K562 (cell line): ENCODE data around the gene IGIP. TPM values are rescaled to one million over a fixed set of nuclear protein-coding genes. Genes with fewer than 3 reads are reported as not detected.

ENCODE experiments used
- ATAC-seq: fragments of 200-7000 bp; cut with Tn5 transposase; 3 replicates; pipeline ENCODE4 v1.9.1; 2020; ENCODE audit warnings: moderate library complexity
- BruUV-seq: library from RNA; stranded (reverse); fragments of 400-500 nt; replicated peaks from 2 replicates; lab custom pipeline; 2021; lab: Mats Ljungman, UMichigan
- CTCF ChIA-PET: fragments of 300-600 bp; formaldehyde crosslinking; extraction: SDS; loops from one replicate; lab custom pipeline; 2021; ENCODE audit warnings: low intra/inter-chr PET ratio; lab: Yijun Ruan, JAX
- POLR2A ChIA-PET: fragments of 300-600, 350-650 bp; sonication (Branson Sonifier 250); formaldehyde crosslinking; extraction: SDS; loops from one replicate; lab custom pipeline; 2021; ENCODE audit warnings: antibody characterized with exemption, inconsistent platforms; lab: Yijun Ruan, JAX
- DNase-seq, 4 experiments: peaks; one replicate each; pipeline versions ENCODE4 v3.0.0 to v3.0.0-alpha.2; 2011 to 2018; ENCODE audit warnings: low spot score in 3 of 4, mixed read lengths in 3 of 4; ENCODE audit errors: extremely low read depth in 1 of 4
- FAIRE-seq: peaks from 2 replicates; lab custom pipeline; 2011; peaks lifted over from hg19 to GRCh38; lab: Jason Lieb, UNC
- H2AFZ ChIP-seq: 2 replicates; pipeline ENCODE4 v1.6.0; 2011; ENCODE audit warnings: low read depth, low read length, control low read depth, inconsistent platforms
- H3K27ac ChIP-seq: fragments of 200-600 bp; 3 replicates; pipeline ENCODE4 v1.8.0; 2011; ENCODE audit warnings: low read depth, mild to moderate bottlenecking, control low read depth, inconsistent platforms, low read length, moderate library complexity, mixed read lengths; ENCODE audit errors: extremely low read depth
- H3K27me3 ChIP-seq, 2 experiments: fragments of 300-600 bp in 1 of 2; 2 replicates in 1 of 2; 3 replicates in 1 of 2; pipeline versions ENCODE4 v1.6.0 to v1.8.0; 2011; ENCODE audit warnings: inconsistent platforms in 2 of 2, low read length in 2 of 2, mild to moderate bottlenecking in 1 of 2, mixed read lengths in 1 of 2, moderate library complexity in 1 of 2; ENCODE audit not compliant: control insufficient read depth in 2 of 2, insufficient read depth in 2 of 2
- H3K36me3 ChIP-seq: fragments of 300-600 bp; 3 replicates; pipeline ENCODE4 v1.8.0; 2011; ENCODE audit warnings: mild to moderate bottlenecking, low read length, inconsistent platforms; ENCODE audit not compliant: control insufficient read depth, insufficient read depth
- H3K4me1 ChIP-seq, 2 experiments: fragments of 200-600 bp in 1 of 2; replicated peaks in 1 of 2; 2 replicates in 1 of 2; 3 replicates in 1 of 2; pipeline versions ENCODE4 v1.5.1 to v1.8.0; 2011; ENCODE audit warnings: inconsistent platforms in 2 of 2, low read length in 2 of 2, mild to moderate bottlenecking in 1 of 2, mixed read lengths in 1 of 2, moderate library complexity in 1 of 2; ENCODE audit not compliant: control insufficient read depth in 2 of 2, insufficient read depth in 2 of 2
- H3K4me2 ChIP-seq: 2 replicates; pipeline ENCODE4 v1.6.1; 2011; ENCODE audit warnings: low read length, control low read depth, inconsistent platforms, mixed read lengths; ENCODE audit not compliant: insufficient read depth
- H3K4me3 ChIP-seq: fragments of 200-600 bp; sonication (generic), shearing (Covaris generic); 2 replicates; pipeline ENCODE4 v1.5.1; 2016; ENCODE audit warnings: control low read depth, inconsistent platforms
- H3K79me2 ChIP-seq: fragments of 200-600 bp; 3 replicates; pipeline ENCODE4 v1.8.0; 2011; ENCODE audit warnings: low read length, inconsistent platforms; ENCODE audit not compliant: control insufficient read depth, insufficient read depth
- H3K9ac ChIP-seq, 2 experiments: 2 replicates each; pipeline versions ENCODE4 v1.6.0 to v1.6.1; 2011; ENCODE audit warnings: low read depth in 2 of 2, low read length in 2 of 2, control low read depth in 1 of 2, inconsistent platforms in 1 of 2, mild to moderate bottlenecking in 1 of 2, mixed read lengths in 1 of 2; ENCODE audit not compliant: insufficient read depth in 1 of 2
- H3K9me1 ChIP-seq: one replicate; pipeline ENCODE4 v1.6.0; 2011; ENCODE audit warnings: inconsistent platforms, mild to moderate bottlenecking, low read length, moderate library complexity; ENCODE audit not compliant: control insufficient read depth, insufficient read depth
- H3K9me3 ChIP-seq: replicated peaks from 2 replicates; pipeline ENCODE4 v1.5.1; 2011; ENCODE audit warnings: low read depth, low read length, inconsistent platforms; ENCODE audit not compliant: control insufficient read depth, insufficient read depth
- H4K20me1 ChIP-seq: replicated peaks from 2 replicates; pipeline ENCODE4 v1.6.1; 2011; ENCODE audit warnings: low read length, inconsistent platforms, mixed read lengths; ENCODE audit not compliant: control insufficient read depth, insufficient read depth
- CBX1 ChIP-seq: sonication (generic); IDR thresholded peaks from 2 replicates; pipeline ENCODE4 v1.6.1; 2016; ENCODE audit warnings: antibody characterized with exemption, low read depth, mild to moderate bottlenecking
- CEBPG ChIP-seq, 3 experiments: fragments of 200-800 bp in 1 of 3; sonication (Bioruptor generic) in 1 of 3; sonication (generic) in 1 of 3; formaldehyde crosslinking in 1 of 3; IDR thresholded peaks in 2 of 3; conservative IDR thresholded peaks in 1 of 3; 2 replicates each; pipeline versions ENCODE4 v1.6.1 to v1.8.0; 2016 to 2022; ENCODE audit warnings: missing compliant biosample characterization in 2 of 3, missing genetic modification characterization in 2 of 3, mild to moderate bottlenecking in 1 of 3, missing genetic modification reagents in 1 of 3
- E2F3 ChIP-seq: fragments of 250-450 bp; sonication (Bioruptor Pico); IDR thresholded peaks from 2 replicates; pipeline ENCODE4 v1.4.0; 2020; ENCODE audit warnings: mild to moderate bottlenecking
- ESRRA ChIP-seq: fragments of 450-650 bp; IDR thresholded peaks from 2 replicates; pipeline ENCODE4 v1.6.1; 2014; ENCODE audit warnings: low read depth, mild to moderate bottlenecking, moderate library complexity, borderline replicate concordance
- FOXM1 ChIP-seq, 2 experiments: fragments of 450-650 bp in 1 of 2; sonication (generic) in 1 of 2; formaldehyde crosslinking in 1 of 2; IDR thresholded peaks; 2 replicates each; pipeline versions ENCODE4 v1.6.1 to v1.9.0; 2017 to 2022; ENCODE audit warnings: low read depth in 2 of 2, mild to moderate bottlenecking in 2 of 2, missing genetic modification reagents in 1 of 2, moderate library complexity in 1 of 2
- ILF3 ChIP-seq: fragments of 450-650 bp; IDR thresholded peaks from 2 replicates; pipeline ENCODE4 v1.6.1; 2018; ENCODE audit warnings: antibody characterized with exemption, mild to moderate bottlenecking, moderate library complexity, borderline replicate concordance
- MCM2 ChIP-seq: fragments of 450-650 bp; IDR thresholded peaks from 2 replicates; pipeline ENCODE4 v1.6.1; 2017; ENCODE audit warnings: low read depth, mild to moderate bottlenecking
- MTA2 ChIP-seq: fragments of 450-650 bp; IDR thresholded peaks from 2 replicates; pipeline ENCODE4 v1.6.1; 2016; ENCODE audit warnings: low read depth
- NR1H2 ChIP-seq: sonication (generic); formaldehyde crosslinking; IDR thresholded peaks from 2 replicates; pipeline ENCODE4 v1.4.0; 2020; ENCODE audit warnings: mild to moderate bottlenecking, missing genetic modification reagents
- RBM15 ChIP-seq: fragments of 200-400 bp; formaldehyde crosslinking; IDR thresholded peaks from 2 replicates; pipeline ENCODE4 v1.6.1; 2018; ENCODE audit warnings: mild to moderate bottlenecking, low read length, moderate library complexity; ENCODE audit not compliant: insufficient read depth
- SMARCA5 ChIP-seq: fragments of 450-650 bp; IDR thresholded peaks from 2 replicates; pipeline ENCODE4 v1.6.1; 2016
- SMARCB1 ChIP-seq: IDR thresholded peaks from 2 replicates; pipeline ENCODE4 v1.6.1; 2011; ENCODE audit warnings: improper control_type of control experiment, low read depth; ENCODE audit not compliant: insufficient read length
- SMARCE1 ChIP-seq: fragments of 450-650 bp; IDR thresholded peaks from 2 replicates; pipeline ENCODE4 v1.7.1; 2016; ENCODE audit warnings: mild to moderate bottlenecking
- TCF3 ChIP-seq: sonication (generic); formaldehyde crosslinking; IDR thresholded peaks from 2 replicates; pipeline ENCODE4 v1.4.0; 2020; ENCODE audit warnings: mild to moderate bottlenecking, missing genetic modification reagents
- ZNF133 ChIP-seq: fragments of 250-450 bp; sonication (Bioruptor Pico); IDR thresholded peaks from 2 replicates; pipeline ENCODE4 v1.4.0; 2020; ENCODE audit warnings: mild to moderate bottlenecking
- ZNF174 ChIP-seq: fragments of 250-450 bp; sonication (Bioruptor Pico); IDR thresholded peaks from 2 replicates; pipeline ENCODE4 v1.4.0; 2020; ENCODE audit warnings: mild to moderate bottlenecking
- ZNF239 ChIP-seq: fragments of 250-450 bp; sonication (Bioruptor Pico); IDR thresholded peaks from 2 replicates; pipeline ENCODE4 v1.4.0; 2020; ENCODE audit warnings: mild to moderate bottlenecking
- ZNF316 ChIP-seq: fragments of 450-650 bp; IDR thresholded peaks from 2 replicates; pipeline ENCODE4 v1.6.1; 2016
- ZNF551 ChIP-seq: fragments of 250-450 bp; sonication (Bioruptor Pico); IDR thresholded peaks from 2 replicates; pipeline ENCODE4 v1.5.0; 2021; ENCODE audit warnings: mild to moderate bottlenecking, moderate library complexity
- ZNF696 ChIP-seq: fragments of 250-450 bp; sonication (Bioruptor Pico); conservative IDR thresholded peaks from 2 replicates; pipeline ENCODE4 v1.4.0; 2020; ENCODE audit warnings: mild to moderate bottlenecking, moderate library complexity
- ZNF79 ChIP-seq: fragments of 250-450 bp; sonication (Bioruptor Pico); IDR thresholded peaks from 2 replicates; pipeline ENCODE4 v1.4.0; 2020; ENCODE audit warnings: low read depth, mild to moderate bottlenecking, moderate library complexity
- WGBS: fragments of 100-300 bp; shearing (Covaris generic); methylation state at CpG from one replicate; pipeline ENCODE4 v1.1.6; 2016; ENCODE audit warnings: low coverage, mixed read lengths; ENCODE audit not compliant: insufficient coverage; ENCODE audit errors: missing lambda C conversion rate; 5-methylcytosine and 5-hydroxymethylcytosine counted together
- in situ Hi-C: fragments of 300-500 bp; cut with MboI; formaldehyde crosslinking; loops from 4 replicates; pipeline ENCODE4 v1.15.0; 2018; ENCODE audit warnings: inconsistent platforms, mixed read lengths
- intact Hi-C: fragments of 100-400 bp; cut with micrococcal nuclease; formaldehyde crosslinking; loops from 2 replicates; pipeline ENCODE4 v1.14.2; 2022
- polyA plus RNA-seq, 8 experiments: library from polyadenylated mRNA; depleted of rRNA in 4 of 8; stranded (reverse) in 5 of 8; unstranded in 3 of 8; fragments of >200 nt; fragmentation: Nextera tagmentation in 2 of 8; fragmentation: Illumina TruSeq in 1 of 8; extraction: Ambion mirVana in 2 of 8; extraction: Trizol in 1 of 8; gene quantifications; 2 replicates each; pipeline versions ENCODE4 v1.2.1 to v1.2.3, GENCODE V29; 2011 to 2014; ENCODE audit warnings: inconsistent platforms in 1 of 8, missing spikeins in 1 of 8
- total RNA-seq, 7 experiments: library from RNA; depleted of rRNA in 6 of 7; stranded (reverse); fragments of >200 nt in 6 of 7; fragmentation: Illumina TruSeq in 2 of 7; extraction: Trizol in 2 of 7; gene quantifications; 2 replicates each; pipeline versions ENCODE4 v1.2.1 to v1.2.3, GENCODE V29; 2011 to 2021; ENCODE audit warnings: low replicate concordance in 1 of 7
- TF ChIP-seq, protein P1 (sequence below): fragments of 250-450 bp; sonication (Bioruptor Pico); IDR thresholded peaks from 2 replicates; pipeline ENCODE4 v1.9.0; 2021; ENCODE audit warnings: mild to moderate bottlenecking
- TF ChIP-seq, protein P2 (sequence below): fragments of 200-800 bp; sonication (Bioruptor generic); IDR thresholded peaks from 2 replicates; pipeline ENCODE4 v1.6.1; 2017; ENCODE audit warnings: missing genetic modification characterization, missing compliant biosample characterization

IGIP gene
- total and polyA plus RNA-seq, 9 of the 15 experiments (the other 6 are each of a cell fraction or from before 2014, with no cell fraction given) = 0.52 to 1.6 (median 1.2) TPM

DNA sequence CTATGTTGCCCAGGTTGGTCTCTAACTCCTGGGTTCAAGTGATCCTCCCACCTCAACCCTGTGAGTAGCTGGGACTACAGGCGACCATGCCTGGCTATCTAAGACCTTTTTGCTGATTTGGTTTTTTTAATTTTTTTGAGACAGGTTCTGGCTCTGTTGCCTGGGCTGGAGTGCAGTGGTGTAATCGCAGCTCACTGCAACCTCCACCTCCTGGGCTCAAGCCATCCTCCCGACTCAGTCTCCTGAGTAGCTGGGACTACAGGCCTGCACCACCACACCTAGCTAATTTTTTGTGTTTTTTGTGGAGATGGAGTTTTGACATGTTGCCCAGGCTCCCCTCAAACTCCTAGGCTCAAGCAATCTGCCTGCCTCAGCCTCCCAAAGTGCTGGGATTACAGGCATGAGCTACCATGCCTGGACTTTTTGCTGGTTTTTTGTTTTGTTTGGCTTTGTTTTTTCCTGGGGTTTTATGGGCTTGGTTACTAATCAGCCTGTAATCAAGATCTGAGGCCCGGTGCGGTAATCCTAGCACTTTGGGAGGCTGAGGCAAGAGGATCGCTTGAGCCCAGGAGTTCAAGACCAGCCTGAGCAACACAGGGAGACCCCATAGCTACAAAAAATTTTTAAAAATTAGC lies 52.9 kb downstream of the IGIP start:
- BruUV-seq = no TSS peak
- Histone ChIP-seq H3K9me3 (no peaks in the 10 kb centered on the region), H3K36me3 (0 out of 3 replicates have a peak, but pooled peaks cover 4% of the 10 kb centered on the region), H3K9me1 (no peaks in the 10 kb centered on the region), H2AFZ (no peak overlapping the region), H3K4me3 (no peak overlapping the region), H3K4me1 (peaks cover 59 to 63% of the 10 kb centered on the region in 2 experiments), H3K79me2 (peaks cover 86% of the 10 kb centered on the region), H3K27me3 (no peaks in the 10 kb centered on the region), H3K9ac (peak overlapping the region; percentile 47 to 62; a peak in 3 of 4 replicates), H3K4me2 (peak overlapping the region; percentile 23; the same call in 1 of the 2 replicates), H3K27ac (peak overlapping the region; percentile 57), H4K20me1 (no peaks in the 10 kb centered on the region)
- DNase-seq (no peak), FAIRE-seq (no peak), ATAC-seq (no peak)
- 15% methylated on average over 6 of the region's 6 CpGs for WGBS
- in situ Hi-C loops = no loop called here
- ChIA-PET CTCF (no interaction called here), POLR2A (interaction anchor here (0.6 to 3.4 kb wide), 9 partner anchors 7 to 224 kb away, joined by 3 to 18 read pairs (median 5); no protein-coding TSS in a partner anchor)
- intact Hi-C loops = loop anchor here (10.0 kb wide), 1 partner anchor 376 kb away; the partner anchor contains the start of gene SRA1
- TF ChIP-seq MTA2 (no peak), ILF3 (no peak), SMARCB1 (no peak), FOXM1 (IDR thresholded peaks at IDR 0.05; ENCODE audit: low read depth) (0 out of 2 replicates have a peak, but pooled peaks have one; percentile 32), FOXM1 (CRISPR knock-in tag; IDR thresholded peaks at IDR 0.05; ENCODE audit: low read depth) (no peak), TCF3 (CRISPR knock-in tag) (no peak), SMARCE1 (0 out of 2 replicates have a peak, but pooled peaks have one; percentile 38), ZNF79 (CRISPR knock-in tag) (no peak), NR1H2 (no peak), ESRRA (no peak), ZNF696 (CRISPR knock-in tag) (no peak), ZNF316 (peak; percentile 88), ZNF133 (CRISPR knock-in tag) (no peak), ZNF551 (CRISPR knock-in tag) (no peak), RBM15 (no peak), CEBPG (CRISPR knock-in tag; IDR thresholded peaks at IDR 0.05) (no peak), CEBPG (tag; conservative IDR thresholded peaks at IDR 0.05 in 1 of 2, IDR thresholded peaks at IDR 0.05 in 1 of 2) (0 out of 4 replicates have a peak, but pooled peaks of 1 of the 2 experiments have one; percentile 20), MCM2 (no peak), ZNF239 (CRISPR knock-in tag) (no peak), ZNF174 (CRISPR knock-in tag) (no peak), E2F3 (CRISPR knock-in tag) (no peak), SMARCA5 (0 out of 2 replicates have a peak, but pooled peaks have one; percentile 52), CBX1 (no peak)
- TF ChIP-seq, protein P1, sequence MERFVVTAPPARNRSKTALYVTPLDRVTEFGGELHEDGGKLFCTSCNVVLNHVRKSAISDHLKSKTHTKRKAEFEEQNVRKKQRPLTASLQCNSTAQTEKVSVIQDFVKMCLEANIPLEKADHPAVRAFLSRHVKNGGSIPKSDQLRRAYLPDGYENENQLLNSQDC (CRISPR knock-in tag) = no peak
- TF ChIP-seq, protein P2, sequence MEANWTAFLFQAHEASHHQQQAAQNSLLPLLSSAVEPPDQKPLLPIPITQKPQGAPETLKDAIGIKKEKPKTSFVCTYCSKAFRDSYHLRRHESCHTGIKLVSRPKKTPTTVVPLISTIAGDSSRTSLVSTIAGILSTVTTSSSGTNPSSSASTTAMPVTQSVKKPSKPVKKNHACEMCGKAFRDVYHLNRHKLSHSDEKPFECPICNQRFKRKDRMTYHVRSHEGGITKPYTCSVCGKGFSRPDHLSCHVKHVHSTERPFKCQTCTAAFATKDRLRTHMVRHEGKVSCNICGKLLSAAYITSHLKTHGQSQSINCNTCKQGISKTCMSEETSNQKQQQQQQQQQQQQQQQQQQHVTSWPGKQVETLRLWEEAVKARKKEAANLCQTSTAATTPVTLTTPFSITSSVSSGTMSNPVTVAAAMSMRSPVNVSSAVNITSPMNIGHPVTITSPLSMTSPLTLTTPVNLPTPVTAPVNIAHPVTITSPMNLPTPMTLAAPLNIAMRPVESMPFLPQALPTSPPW (CRISPR knock-in tag) = no peak
